ENCODE data around the gene SLC16A10. TPM values are rescaled to one million over a fixed set of nuclear protein-coding genes. Genes with fewer than 3 reads are reported as not detected.

SLC16A10 gene
- total RNA-seq, 1 experiment from 2014 or later = 1.7 TPM

DNA sequence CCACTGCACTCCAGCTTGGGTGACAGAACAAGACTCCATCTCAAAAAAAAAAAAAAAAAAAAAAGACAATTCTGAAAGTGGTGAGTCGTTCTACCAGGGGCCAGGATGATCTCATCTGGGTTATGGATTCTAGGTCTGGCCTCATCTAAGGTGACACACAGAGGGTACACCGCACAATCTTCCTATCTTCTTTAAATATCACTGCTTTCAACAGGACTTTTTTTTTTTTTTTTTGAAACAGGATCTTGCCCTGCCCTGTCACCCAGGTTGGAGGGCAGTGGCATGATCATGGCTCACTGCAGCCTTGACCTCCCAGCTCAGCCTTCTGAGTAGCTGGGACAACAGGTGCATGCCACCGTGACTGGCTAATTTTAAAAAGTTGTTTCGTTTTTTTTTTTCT lies 67.7 kb downstream of the SLC16A10 start:
- Histone ChIP-seq H3K9me3 (ENCODE audit: insufficient read depth, low read depth) (no peaks in the 10 kb centered on the region; the same call in 1 of the 2 replicates), H3K4me1 (replicated peaks; ENCODE audit: insufficient read depth) (no peaks in the 10 kb centered on the region), H3K4me2 (no peak overlapping the region), H4K20me1 (ENCODE audit: insufficient read depth) (no peaks in the 10 kb centered on the region), H3F3A (ENCODE audit: insufficient read depth, low read depth) (no peaks in the 10 kb centered on the region), H3K79me2 (ENCODE audit: low read depth) (no peaks in the 10 kb centered on the region), H3K36me3 (ENCODE audit: low read depth) (no peaks in the 10 kb centered on the region), H3K9me2 (ENCODE audit: insufficient read depth) (no peaks in the 10 kb centered on the region), H3K27me3 (ENCODE audit: insufficient read depth, low read depth) (peaks cover 4% of the 10 kb centered on the region; the same call in 1 of the 2 replicates), H3K27ac (no peak overlapping the region), H3K4me3 (no peak overlapping the region), H2AFZ (no peak overlapping the region)
- intact Hi-C loops (cut with micrococcal nuclease; ENCODE audit: unreplicated experiment) = no loop called here
- TF ChIP-seq EZH2 (IDR thresholded peaks at IDR 0.05; ENCODE audit: low read depth) = no peak
- TF ChIP-seq, protein P1, sequence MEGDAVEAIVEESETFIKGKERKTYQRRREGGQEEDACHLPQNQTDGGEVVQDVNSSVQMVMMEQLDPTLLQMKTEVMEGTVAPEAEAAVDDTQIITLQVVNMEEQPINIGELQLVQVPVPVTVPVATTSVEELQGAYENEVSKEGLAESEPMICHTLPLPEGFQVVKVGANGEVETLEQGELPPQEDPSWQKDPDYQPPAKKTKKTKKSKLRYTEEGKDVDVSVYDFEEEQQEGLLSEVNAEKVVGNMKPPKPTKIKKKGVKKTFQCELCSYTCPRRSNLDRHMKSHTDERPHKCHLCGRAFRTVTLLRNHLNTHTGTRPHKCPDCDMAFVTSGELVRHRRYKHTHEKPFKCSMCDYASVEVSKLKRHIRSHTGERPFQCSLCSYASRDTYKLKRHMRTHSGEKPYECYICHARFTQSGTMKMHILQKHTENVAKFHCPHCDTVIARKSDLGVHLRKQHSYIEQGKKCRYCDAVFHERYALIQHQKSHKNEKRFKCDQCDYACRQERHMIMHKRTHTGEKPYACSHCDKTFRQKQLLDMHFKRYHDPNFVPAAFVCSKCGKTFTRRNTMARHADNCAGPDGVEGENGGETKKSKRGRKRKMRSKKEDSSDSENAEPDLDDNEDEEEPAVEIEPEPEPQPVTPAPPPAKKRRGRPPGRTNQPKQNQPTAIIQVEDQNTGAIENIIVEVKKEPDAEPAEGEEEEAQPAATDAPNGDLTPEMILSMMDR (conservative IDR thresholded peaks at IDR 0.05) = no peak
- POLR2A ChIA-PET (ENCODE audit: unreplicated experiment) = no interaction called here
- DNase-seq = no peak
- no TSS peak for BruUV-seq (replicated peaks)
- CTCF ChIA-PET = no interaction called here

DNA sequence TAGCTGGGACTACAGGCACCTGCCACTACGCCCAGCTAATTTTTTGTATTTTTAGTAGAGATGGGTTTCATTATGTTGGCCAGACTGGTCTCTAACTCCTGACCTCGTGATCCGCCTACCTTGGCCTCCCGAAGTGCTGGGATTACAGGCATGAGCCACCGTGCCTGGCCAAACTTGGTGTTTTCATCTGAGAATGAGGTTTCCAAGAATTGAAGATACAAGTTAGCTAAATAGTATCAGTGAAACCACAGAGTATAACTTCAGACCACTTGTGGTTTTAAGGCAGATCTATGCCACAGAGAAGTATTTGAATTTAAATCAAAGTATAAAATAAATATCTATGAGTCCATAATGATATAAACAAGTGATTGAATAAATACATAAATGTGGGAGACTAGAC lies 70.1 kb downstream of the SLC16A10 start:
- Histone ChIP-seq H3F3A (ENCODE audit: insufficient read depth, low read depth) (no peaks in the 10 kb centered on the region), H3K9me2 (ENCODE audit: insufficient read depth) (no peaks in the 10 kb centered on the region), H3K9me3 (ENCODE audit: insufficient read depth, low read depth) (peaks cover 3% of the 10 kb centered on the region; the same call in 1 of the 2 replicates), H3K79me2 (ENCODE audit: low read depth) (no peaks in the 10 kb centered on the region), H3K4me2 (no peak overlapping the region), H4K20me1 (ENCODE audit: insufficient read depth) (no peaks in the 10 kb centered on the region), H3K27me3 (ENCODE audit: insufficient read depth, low read depth) (no peaks in the 10 kb centered on the region), H2AFZ (no peak overlapping the region), H3K27ac (no peak overlapping the region), H3K4me3 (no peak overlapping the region), H3K36me3 (ENCODE audit: low read depth) (no peaks in the 10 kb centered on the region), H3K4me1 (replicated peaks; ENCODE audit: insufficient read depth) (no peaks in the 10 kb centered on the region)
- CTCF ChIA-PET = no interaction called here
- BruUV-seq (replicated peaks) = no TSS peak
- intact Hi-C loops (cut with micrococcal nuclease; ENCODE audit: unreplicated experiment) = no loop called here
- POLR2A ChIA-PET (ENCODE audit: unreplicated experiment) = no interaction called here
- TF ChIP-seq EZH2 (IDR thresholded peaks at IDR 0.05; ENCODE audit: low read depth) = no peak
- TF ChIP-seq, protein P1 (conservative IDR thresholded peaks at IDR 0.05) = no peak
- DNase-seq = no peak

DNA sequence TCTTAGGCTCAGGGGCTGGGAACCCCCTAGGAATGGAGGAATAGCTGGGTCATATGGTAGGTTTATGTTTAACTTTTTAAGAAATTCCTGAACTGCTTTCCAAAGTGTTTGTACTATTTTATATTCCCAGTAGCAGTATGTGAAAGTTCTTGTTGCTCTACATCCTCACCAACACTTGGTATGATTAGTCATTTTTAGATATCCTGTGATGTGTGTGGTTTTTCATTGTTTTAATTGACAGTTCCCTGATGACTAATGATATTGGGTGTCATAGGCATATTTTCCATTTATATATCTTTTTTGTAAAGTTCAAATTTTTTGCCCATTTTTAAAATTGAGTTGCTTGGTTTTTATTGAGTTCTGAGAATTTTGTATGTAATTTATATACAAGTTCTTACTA lies 72.3 kb downstream of the SLC16A10 start:
- Histone ChIP-seq H3K9me3 (ENCODE audit: insufficient read depth, low read depth) (peaks cover 3% of the 10 kb centered on the region; the same call in 1 of the 2 replicates), H3F3A (ENCODE audit: insufficient read depth, low read depth) (no peaks in the 10 kb centered on the region), H3K79me2 (ENCODE audit: low read depth) (no peaks in the 10 kb centered on the region), H3K9me2 (ENCODE audit: insufficient read depth) (no peaks in the 10 kb centered on the region), H3K27me3 (ENCODE audit: insufficient read depth, low read depth) (no peaks in the 10 kb centered on the region), H3K27ac (no peak overlapping the region), H3K36me3 (ENCODE audit: low read depth) (no peaks in the 10 kb centered on the region), H2AFZ (no peak overlapping the region), H3K4me1 (replicated peaks; ENCODE audit: insufficient read depth) (no peaks in the 10 kb centered on the region), H4K20me1 (ENCODE audit: insufficient read depth) (no peaks in the 10 kb centered on the region), H3K4me3 (no peak overlapping the region), H3K4me2 (no peak overlapping the region)
- intact Hi-C loops (cut with micrococcal nuclease; ENCODE audit: unreplicated experiment) = no loop called here
- TF ChIP-seq EZH2 (IDR thresholded peaks at IDR 0.05; ENCODE audit: low read depth) = no peak
- TF ChIP-seq, protein P1 (conservative IDR thresholded peaks at IDR 0.05) = no peak
- no TSS peak for BruUV-seq (replicated peaks)
- DNase-seq = no peak
- CTCF ChIA-PET = no interaction called here
- POLR2A ChIA-PET (ENCODE audit: unreplicated experiment) = no interaction called here

Data from PC-9 (cell line).